PC-3 (cell line): ENCODE measurements around the gene FER1L5.

Source experiments
- CTCF ChIP-seq: fragments of 300-600 bp; sonication (generic); conservative IDR thresholded peaks from 2 replicates; pipeline ENCODE4 v1.5.1; 2017; ENCODE audit warnings: antibody characterized with exemption, low read depth, mild to moderate bottlenecking, low read length
- EZH2 ChIP-seq: fragments of 300-600 bp; sonication (generic); IDR thresholded peaks from one replicate; pipeline ENCODE4 v1.6.1; 2017; ENCODE audit warnings: antibody characterized with exemption, mild to moderate bottlenecking, low read length; ENCODE audit not compliant: unreplicated experiment
- EZH2phosphoT487 ChIP-seq: fragments of 300-600 bp; sonication (generic); IDR thresholded peaks from 2 replicates; pipeline ENCODE4 v1.6.1; 2018; ENCODE audit warnings: mild to moderate bottlenecking, antibody characterized with exemption, low read length, borderline replicate concordance

GRCh38 chr2:96622544-96622943 lies 20.0 kb upstream of the FER1L5 start:
- TF ChIP-seq EZH2phosphoT487 = no peak
- no peak for TF ChIP-seq CTCF
- TF ChIP-seq EZH2 = no peak
